GM23248 (cell line): ENCODE results near the gene ZNF652. TPM values are rescaled to one million over a fixed set of nuclear protein-coding genes. Genes with fewer than 3 reads are reported as not detected.
A peak's percentile ranks its signal among the peaks of the same experiment; 100 is the strongest.
"Not testable (repeated sequence)": the region's sequence is repeated elsewhere in the genome, so short reads cannot be mapped to it uniquely, and the experiment has no call there.

Source experiments
- DNase-seq: peaks from one replicate; pipeline ENCODE4 v3.0.0-alpha.2; 2015
- H2AFZ ChIP-seq: fragments of 200-600 bp; sonication (generic); 2 replicates; pipeline ENCODE4 v1.6.1; 2016; ENCODE audit warnings: antibody characterized with exemption
- H3F3A ChIP-seq: fragments of 200-600 bp; sonication (generic); 2 replicates; pipeline ENCODE4 v1.6.1; 2016; ENCODE audit warnings: mild to moderate bottlenecking, antibody characterized with exemption, mixed run types; ENCODE audit not compliant: insufficient read depth
- H3K27ac ChIP-seq: fragments of 200-600 bp; sonication (generic); 2 replicates; pipeline ENCODE4 v1.5.1; 2016; ENCODE audit warnings: mild to moderate bottlenecking
- H3K27me3 ChIP-seq: fragments of 200-600 bp; sonication (generic); replicated peaks from 2 replicates; pipeline ENCODE4 v1.6.1; 2016; ENCODE audit warnings: mild to moderate bottlenecking; ENCODE audit not compliant: insufficient read depth
- H3K36me3 ChIP-seq: fragments of 200-600 bp; sonication (generic); 2 replicates; pipeline ENCODE4 v1.6.1; 2016; ENCODE audit warnings: low read depth, mild to moderate bottlenecking
- H3K4me1 ChIP-seq: fragments of 200-600 bp; sonication (generic); 2 replicates; pipeline ENCODE4 v1.6.1; 2016; ENCODE audit warnings: mild to moderate bottlenecking; ENCODE audit not compliant: insufficient read depth
- H3K4me2 ChIP-seq: fragments of 200-600 bp; sonication (generic); one replicate; pipeline ENCODE4 v1.6.1; 2016; ENCODE audit warnings: mild to moderate bottlenecking; ENCODE audit not compliant: unreplicated experiment
- H3K4me3 ChIP-seq: fragments of 200-600 bp; sonication (generic); 2 replicates; pipeline ENCODE4 v1.5.1; 2016; ENCODE audit warnings: mild to moderate bottlenecking
- H3K79me2 ChIP-seq: fragments of 200-600 bp; sonication (generic); 2 replicates; pipeline ENCODE4 v1.6.1; 2016; ENCODE audit warnings: mild to moderate bottlenecking; ENCODE audit not compliant: insufficient read depth
- H3K9ac ChIP-seq: fragments of 200-600 bp; sonication (generic); 2 replicates; pipeline ENCODE4 v1.6.1; 2016; ENCODE audit warnings: mild to moderate bottlenecking
- H3K9me2 ChIP-seq: fragments of 200-600 bp; sonication (generic); 2 replicates; pipeline ENCODE4 v1.6.1; 2016; ENCODE audit warnings: mixed run types, mild to moderate bottlenecking, moderate library complexity; ENCODE audit not compliant: insufficient read depth
- H3K9me3 ChIP-seq: fragments of 200-600 bp; sonication (generic); one replicate; pipeline ENCODE4 v1.6.1; 2017; ENCODE audit warnings: low read depth
- H4K20me1 ChIP-seq: fragments of 200-600 bp; sonication (generic); 2 replicates; pipeline ENCODE4 v1.6.0; 2016; ENCODE audit not compliant: insufficient read depth
- EZH2 ChIP-seq: fragments of 200-600 bp; sonication (generic); IDR thresholded peaks from 2 replicates; pipeline ENCODE4 v1.6.1; 2018; ENCODE audit warnings: antibody characterized with exemption, mild to moderate bottlenecking; ENCODE audit not compliant: insufficient read depth, poor library complexity, severe bottlenecking
- EZH2phosphoT487 ChIP-seq: fragments of 200-600 bp; sonication (generic); IDR thresholded peaks from 2 replicates; pipeline ENCODE4 v1.6.1; 2018; ENCODE audit warnings: antibody characterized with exemption, moderate library complexity, mild to moderate bottlenecking, low read depth; ENCODE audit not compliant: insufficient read depth
- WGBS, 2 experiments: methylation state at CpG; one replicate each; pipeline ENCODE4 v1.1.6; 2015 to 2017; ENCODE audit warnings: low lambda C conversion rate in 2 of 2, low coverage in 1 of 2; ENCODE audit errors: missing lambda C conversion rate in 2 of 2; 5-methylcytosine and 5-hydroxymethylcytosine counted together
- in situ Hi-C: fragments of 300-500 bp; cut with MboI; formaldehyde crosslinking; loops from 2 replicates; pipeline ENCODE4 v1.15.0; 2020
- polyA plus RNA-seq: library from polyadenylated mRNA; unstranded; fragments of >200 nt; fragmentation: Nextera tagmentation; extraction: Ambion mirVana; gene quantifications from 2 replicates; pipeline ENCODE4 v1.2.1, GENCODE V29; 2016
- total RNA-seq: library from RNA; depleted of rRNA; stranded (reverse); fragments of >200 nt; shearing (Covaris generic); gene quantifications from 2 replicates; pipeline ENCODE4 v1.2.3, GENCODE V29; 2014

ZNF652 gene
- total and polyA plus RNA-seq, 2 experiments from 2014 or later = 12.4 to 17.2 TPM

- in situ Hi-C loops = no loop called here
- no peak for DNase-seq
- Histone ChIP-seq H3K9me3 (no peaks in the 10 kb centered on the region), H3K36me3 (no peaks in the 10 kb centered on the region), H3F3A (no peaks in the 10 kb centered on the region), H3K9ac (no peak overlapping the region), H3K4me1 (no peaks in the 10 kb centered on the region), H3K4me3 (no peak overlapping the region), H3K9me2 (no peaks in the 10 kb centered on the region), H3K27me3 (no peaks in the 10 kb centered on the region), H2AFZ (no peak overlapping the region), H4K20me1 (no peaks in the 10 kb centered on the region), H3K27ac (no peak overlapping the region), H3K4me2 (no peak overlapping the region), H3K79me2 (no peaks in the 10 kb centered on the region)
- TF ChIP-seq EZH2phosphoT487 = no peak
- no peak for TF ChIP-seq EZH2
- 93 to 95% methylated on average over 4 of the region's 4 CpGs for WGBS, 2 experiments
These were observed 81.1 kb downstream of the ZNF652 start for GRCh38 chr17:49280918-49281317.

- H4K20me1 ChIP-seq = no peaks in the 10 kb centered on the region
- no peak for TF ChIP-seq EZH2phosphoT487
- no peak for TF ChIP-seq EZH2
- H3K4me3 ChIP-seq = no peak overlapping the region
- H3F3A ChIP-seq = no peaks in the 10 kb centered on the region
- no peak overlapping the region for H2AFZ ChIP-seq
- 63 to 67% methylated on average over 5 of the region's 5 CpGs for WGBS, 2 experiments
- no peaks in the 10 kb centered on the region for H3K4me1 ChIP-seq
- no peaks in the 10 kb centered on the region for H3K79me2 ChIP-seq
- H3K9ac ChIP-seq = no peak overlapping the region
- H3K4me2 ChIP-seq = no peak overlapping the region
- in situ Hi-C loops = no loop called here
- H3K36me3 ChIP-seq = no peaks in the 10 kb centered on the region
- DNase-seq = no peak
- H3K27ac ChIP-seq = no peak overlapping the region
- no peaks in the 10 kb centered on the region for H3K9me3 ChIP-seq
- H3K27me3 ChIP-seq = no peaks in the 10 kb centered on the region
- no peaks in the 10 kb centered on the region for H3K9me2 ChIP-seq
These were observed 82.0 kb downstream of the ZNF652 start for GRCh38 chr17:49280061-49280460.

GRCh38 chr17:49279263-49280015, 82.6 kb downstream of the ZNF652 start:
- H3K9ac ChIP-seq, H3K27ac ChIP-seq, in situ Hi-C loops, H3K79me2 ChIP-seq, H3K27me3 ChIP-seq, H3K9me3 ChIP-seq, H3K36me3 ChIP-seq, H3K9me2 ChIP-seq, H3K4me2 ChIP-seq, DNase-seq, H3K4me1 ChIP-seq, H4K20me1 ChIP-seq, H2AFZ ChIP-seq, H3K4me3 ChIP-seq, H3F3A ChIP-seq: not testable (repeated sequence)
- 52 to 56% methylated on average over 11 of the region's 11 CpGs for WGBS, 2 experiments

GRCh38 chr17:49278076-49278475, 84.0 kb downstream of the ZNF652 start:
- Histone ChIP-seq H3K9me2 (no peaks in the 10 kb centered on the region), H3K27me3 (no peaks in the 10 kb centered on the region), H3K27ac (no peak overlapping the region), H3K4me1 (no peaks in the 10 kb centered on the region), H3K4me2 (no peak overlapping the region), H3K9me3 (no peaks in the 10 kb centered on the region), H3K4me3 (no peak overlapping the region), H4K20me1 (no peaks in the 10 kb centered on the region), H3K9ac (no peak overlapping the region), H3F3A (no peaks in the 10 kb centered on the region), H3K79me2 (no peaks in the 10 kb centered on the region), H2AFZ (no peak overlapping the region), H3K36me3 (no peaks in the 10 kb centered on the region)
- DNase-seq = no peak
- in situ Hi-C loops = no loop called here
- 56 to 58% methylated on average over 3 of the region's 3 CpGs for WGBS, 2 experiments
- TF ChIP-seq EZH2phosphoT487 = no peak
- TF ChIP-seq EZH2 = no peak

GRCh38 chr17:49277638-49278037, 84.4 kb downstream of the ZNF652 start:
- H3K4me1 ChIP-seq = no peaks in the 10 kb centered on the region
- H3K36me3 ChIP-seq = no peaks in the 10 kb centered on the region
- in situ Hi-C loops = no loop called here
- DNase-seq = peak; percentile 17
- no peak overlapping the region for H3K27ac ChIP-seq
- H3K9me3 ChIP-seq = no peaks in the 10 kb centered on the region
- H3F3A ChIP-seq = no peaks in the 10 kb centered on the region
- H3K4me3 ChIP-seq = no peak overlapping the region
- 91 to 96% methylated on average over 12 to 13 of the region's 13 CpGs for WGBS, 2 experiments
- H3K27me3 ChIP-seq = no peaks in the 10 kb centered on the region
- no peak overlapping the region for H3K9ac ChIP-seq
- H3K4me2 ChIP-seq = no peak overlapping the region
- TF ChIP-seq EZH2 (no peak), EZH2phosphoT487 (no peak)
- H3K79me2 ChIP-seq = no peaks in the 10 kb centered on the region
- no peaks in the 10 kb centered on the region for H4K20me1 ChIP-seq
- H3K9me2 ChIP-seq = no peaks in the 10 kb centered on the region
- no peak overlapping the region for H2AFZ ChIP-seq

- H3K9me2 ChIP-seq, in situ Hi-C loops, H3F3A ChIP-seq, H3K79me2 ChIP-seq, H3K27ac ChIP-seq, H3K27me3 ChIP-seq, H3K4me3 ChIP-seq, DNase-seq, H4K20me1 ChIP-seq, H3K4me1 ChIP-seq, H3K9me3 ChIP-seq, H3K9ac ChIP-seq, H3K36me3 ChIP-seq, H3K4me2 ChIP-seq, H2AFZ ChIP-seq: not testable (repeated sequence)
- WGBS, 2 experiments = 89 to 92% methylated on average over 12 of the region's 12 CpGs
These were observed 86.1 kb downstream of the ZNF652 start for GRCh38 chr17:49275981-49276380.
